HL-60 (cell line): Measurements from ENCODE around the gene ADAMTS2.

ENCODE experiments used
- POLR2AphosphoS5 ChIP-seq: IDR thresholded peaks from 2 replicates; pipeline ENCODE4 v1.6.1; 2012; ENCODE audit warnings: low read depth
- SPI1 ChIP-seq: IDR thresholded peaks from 2 replicates; pipeline ENCODE4 v1.6.1; 2012; ENCODE audit warnings: low read depth, mild to moderate bottlenecking, borderline replicate concordance
- TF ChIP-seq, protein P1 (sequence below): IDR thresholded peaks from 2 replicates; pipeline ENCODE4 v1.6.1; 2012; ENCODE audit warnings: low read depth; ENCODE audit not compliant: insufficient replicate concordance
- TF ChIP-seq, protein P2 (sequence below): IDR thresholded peaks from one replicate; pipeline ENCODE4 v1.5.1; 2011; ENCODE audit warnings: low read length, control low read depth, inconsistent platforms; ENCODE audit not compliant: insufficient read depth

DNA sequence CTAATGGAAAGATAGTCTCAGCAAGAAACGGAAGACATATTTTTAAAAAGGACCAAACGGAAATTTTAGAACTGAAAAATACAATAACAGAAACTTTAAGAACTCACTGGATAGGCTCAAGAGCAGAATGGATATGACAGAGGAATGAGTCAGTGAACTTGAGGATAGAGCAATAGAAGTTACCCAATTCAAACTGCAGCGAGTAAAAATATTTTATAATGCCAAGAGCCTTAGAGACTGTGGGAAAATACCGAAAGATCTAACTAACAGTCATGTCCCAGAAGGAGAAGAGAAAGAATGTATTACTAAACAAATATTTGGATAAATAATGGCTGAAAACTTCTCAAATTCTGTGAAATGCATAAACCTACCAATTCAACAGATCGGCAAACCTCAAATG is 40.8 kb downstream of the ADAMTS2 start:
- TF ChIP-seq, protein P1, sequence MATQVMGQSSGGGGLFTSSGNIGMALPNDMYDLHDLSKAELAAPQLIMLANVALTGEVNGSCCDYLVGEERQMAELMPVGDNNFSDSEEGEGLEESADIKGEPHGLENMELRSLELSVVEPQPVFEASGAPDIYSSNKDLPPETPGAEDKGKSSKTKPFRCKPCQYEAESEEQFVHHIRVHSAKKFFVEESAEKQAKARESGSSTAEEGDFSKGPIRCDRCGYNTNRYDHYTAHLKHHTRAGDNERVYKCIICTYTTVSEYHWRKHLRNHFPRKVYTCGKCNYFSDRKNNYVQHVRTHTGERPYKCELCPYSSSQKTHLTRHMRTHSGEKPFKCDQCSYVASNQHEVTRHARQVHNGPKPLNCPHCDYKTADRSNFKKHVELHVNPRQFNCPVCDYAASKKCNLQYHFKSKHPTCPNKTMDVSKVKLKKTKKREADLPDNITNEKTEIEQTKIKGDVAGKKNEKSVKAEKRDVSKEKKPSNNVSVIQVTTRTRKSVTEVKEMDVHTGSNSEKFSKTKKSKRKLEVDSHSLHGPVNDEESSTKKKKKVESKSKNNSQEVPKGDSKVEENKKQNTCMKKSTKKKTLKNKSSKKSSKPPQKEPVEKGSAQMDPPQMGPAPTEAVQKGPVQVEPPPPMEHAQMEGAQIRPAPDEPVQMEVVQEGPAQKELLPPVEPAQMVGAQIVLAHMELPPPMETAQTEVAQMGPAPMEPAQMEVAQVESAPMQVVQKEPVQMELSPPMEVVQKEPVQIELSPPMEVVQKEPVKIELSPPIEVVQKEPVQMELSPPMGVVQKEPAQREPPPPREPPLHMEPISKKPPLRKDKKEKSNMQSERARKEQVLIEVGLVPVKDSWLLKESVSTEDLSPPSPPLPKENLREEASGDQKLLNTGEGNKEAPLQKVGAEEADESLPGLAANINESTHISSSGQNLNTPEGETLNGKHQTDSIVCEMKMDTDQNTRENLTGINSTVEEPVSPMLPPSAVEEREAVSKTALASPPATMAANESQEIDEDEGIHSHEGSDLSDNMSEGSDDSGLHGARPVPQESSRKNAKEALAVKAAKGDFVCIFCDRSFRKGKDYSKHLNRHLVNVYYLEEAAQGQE, result no peak
- TF ChIP-seq, protein P2, sequence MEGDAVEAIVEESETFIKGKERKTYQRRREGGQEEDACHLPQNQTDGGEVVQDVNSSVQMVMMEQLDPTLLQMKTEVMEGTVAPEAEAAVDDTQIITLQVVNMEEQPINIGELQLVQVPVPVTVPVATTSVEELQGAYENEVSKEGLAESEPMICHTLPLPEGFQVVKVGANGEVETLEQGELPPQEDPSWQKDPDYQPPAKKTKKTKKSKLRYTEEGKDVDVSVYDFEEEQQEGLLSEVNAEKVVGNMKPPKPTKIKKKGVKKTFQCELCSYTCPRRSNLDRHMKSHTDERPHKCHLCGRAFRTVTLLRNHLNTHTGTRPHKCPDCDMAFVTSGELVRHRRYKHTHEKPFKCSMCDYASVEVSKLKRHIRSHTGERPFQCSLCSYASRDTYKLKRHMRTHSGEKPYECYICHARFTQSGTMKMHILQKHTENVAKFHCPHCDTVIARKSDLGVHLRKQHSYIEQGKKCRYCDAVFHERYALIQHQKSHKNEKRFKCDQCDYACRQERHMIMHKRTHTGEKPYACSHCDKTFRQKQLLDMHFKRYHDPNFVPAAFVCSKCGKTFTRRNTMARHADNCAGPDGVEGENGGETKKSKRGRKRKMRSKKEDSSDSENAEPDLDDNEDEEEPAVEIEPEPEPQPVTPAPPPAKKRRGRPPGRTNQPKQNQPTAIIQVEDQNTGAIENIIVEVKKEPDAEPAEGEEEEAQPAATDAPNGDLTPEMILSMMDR, result no peak
- TF ChIP-seq POLR2AphosphoS5 (no peak), SPI1 (no peak)
